Liver (tissue), 3 donors: ENCODE results near the gene DOCK2.

Source experiments
- ATF3 ChIP-seq: IDR thresholded peaks from 2 replicates; pipeline ENCODE4 v1.6.1; 2016; ENCODE audit warnings: antibody characterized with exemption
- CTCF ChIP-seq: fragments of 150-350 bp; IDR thresholded peaks from 2 replicates; pipeline ENCODE4 v1.5.1; 2017; ENCODE audit warnings: improper control_type of control experiment, low read depth, low read length; ENCODE audit not compliant: missing input control
- REST ChIP-seq: IDR thresholded peaks from 2 replicates; pipeline ENCODE4 v1.6.1; 2016; ENCODE audit warnings: antibody characterized with exemption, mild to moderate bottlenecking
- donor health status: healthy.
- donor health status: healthy.

GRCh38 chr5:169753795-169754194 is 116.7 kb downstream of the DOCK2 start:
- TF ChIP-seq REST (no peak), CTCF (no peak), ATF3 (no peak)
